Pancreas (tissue), 10 donors: Measurements from ENCODE around the gene IQCE. TPM values are rescaled to one million over a fixed set of nuclear protein-coding genes. Genes with fewer than 3 reads are reported as not detected.
A peak's percentile ranks its signal among the peaks of the same experiment; 100 is the strongest.
"Not testable (repeated sequence)": the region's sequence is repeated elsewhere in the genome, so short reads cannot be mapped to it uniquely, and the experiment has no call there.

Experiments used
- ATAC-seq, 4 donors: fragments of 200-7000 bp; cut with Tn5 transposase; one replicate each; pipeline versions ENCODE4 v1.8.0 to v1.9.1; 2020; ENCODE audit warnings: mild to moderate bottlenecking in 4 of 4, moderate library complexity in 4 of 4
- DNase-seq, 6 donors: peaks; one replicate each; pipeline ENCODE4 v3.0.0-alpha.2; 2020
- FAIRE-seq: peaks from 2 replicates; lab custom pipeline; 2012; peaks lifted over from hg19 to GRCh38; lab: Jason Lieb, UNC
- H3K27ac ChIP-seq, 4 donors: fragments of 200-600 bp; sonication (generic); 1 replicate in 3 of 4; 2 replicates in 1 of 4; pipeline versions ENCODE4 v1.5.0 to v1.8.0; 2020
- H3K27me3 ChIP-seq, 4 donors: fragments of 200-600 bp; one replicate each; pipeline ENCODE4 v1.8.0; 2021
- H3K36me3 ChIP-seq, 3 donors: fragments of 200-600 bp; sonication (generic) in 1 of 3; one replicate each; pipeline versions ENCODE4 v1.5.0 to v1.8.0; 2020 to 2021
- H3K4me1 ChIP-seq, 3 donors: fragments of 200-600 bp; one replicate each; pipeline ENCODE4 v1.8.0; 2021
- H3K4me3 ChIP-seq, 4 donors: fragments of 200-600 bp; sonication (generic) in 2 of 4; one replicate each; pipeline versions ENCODE4 v1.5.0 to v1.8.0; 2020 to 2021
- H3K9me3 ChIP-seq, 4 donors: fragments of 200-600 bp; one replicate each; pipeline ENCODE4 v1.8.0; 2021
- WGBS, 2 donors: extraction: QIAGEN DNeasy Blood & Tissue Kit; methylation state at CpG; one replicate each; pipeline ENCODE4 v1.1.7; 2013; 5-methylcytosine and 5-hydroxymethylcytosine counted together
- intact Hi-C, 3 donors: fragments of 100-400 bp; cut with DNase I; formaldehyde crosslinking; loops; one replicate each; pipeline versions ENCODE4 v1.11.1 to v1.14.2; 2022
- polyA plus RNA-seq, 2 donors: library from polyadenylated mRNA; stranded (reverse); fragments of 200-250 nt; gene quantifications; one replicate each; pipeline ENCODE4 v1.2.3, GENCODE V29; 2013
- total RNA-seq, 6 donors: library from RNA; stranded (reverse); fragmentation: NEBNext Ultra II Directional in 4 of 6; extraction: Animal tissue kit (Norgen Biotek cat#: 25700) in 4 of 6; gene quantifications; one replicate each; pipeline versions ENCODE4 v1.2.1 to v1.2.4, GENCODE V29; 2021 to 2023
- TF ChIP-seq, protein P1 (sequence below), 4 donors: fragments of 200-600 bp; sonication (generic) in 3 of 4; IDR thresholded peaks; one replicate each; pipeline versions ENCODE4 v1.5.0 to v1.8.0; 2021; ENCODE audit warnings: antibody characterized with exemption in 4 of 4
- donor health status: healthy with polysubstance abuse.
- donor health status: DM: no; HTN: no; CAD: no; lungs with moderate emphysema.
- donor health status: DM: no; HTN: no; CAD: no.
- donor health status: control.
- donor health status: control.
- donor health status: Bipolar disorder and iron deficiency.
- donor health status: DM: yes; HTN: yes; CAD: no.
- donor health status: DM: no; HTN: no; CAD: no.
- donor health status: DM: no; HTN: no; CAD: no.
- donor health status: DM: yes; HTN: yes; CAD: no.

The IQCE gene
- total and polyA plus RNA-seq, 8 donors: 8.8 to 14.1 (median 10.9) TPM

DNA sequence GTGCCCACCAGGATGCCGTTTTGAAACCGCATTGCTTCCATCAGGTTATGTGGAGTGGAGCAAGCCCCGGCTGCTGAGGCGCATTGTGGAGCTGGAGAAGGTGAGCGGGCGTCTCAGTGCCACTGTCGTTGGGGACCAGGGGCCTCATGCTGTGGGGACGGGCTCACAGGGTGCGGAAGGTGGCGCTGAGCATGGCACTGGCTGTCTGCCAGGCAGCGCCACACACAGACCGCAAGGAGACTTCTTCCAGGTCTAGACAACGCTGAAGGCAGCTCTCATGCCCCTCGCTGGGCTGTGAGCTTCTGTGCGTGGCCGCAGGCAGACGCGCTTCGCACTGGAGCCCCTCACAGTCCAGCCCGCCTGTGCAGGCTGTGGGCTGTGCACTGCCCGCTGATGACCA lies 29.0 kb downstream of the IQCE start:
- H3K27ac ChIP-seq: no peak overlapping the region
- H3K4me1 ChIP-seq: no peaks in the 10 kb centered on the region
- H3K9me3 ChIP-seq: no peaks in the 10 kb centered on the region
- intact Hi-C loops: no loop called here
- WGBS, 2 donors: 97 to 98% methylated on average over 21 of the region's 21 CpGs
- no peak overlapping the region for H3K4me3 ChIP-seq
- H3K36me3 ChIP-seq: peaks cover 0 to 13% (median 0%) of the 10 kb centered on the region in 3 donors
- no peaks in the 10 kb centered on the region for H3K27me3 ChIP-seq
- no peak for DNase-seq
- no peak for FAIRE-seq
- TF ChIP-seq, protein P1, sequence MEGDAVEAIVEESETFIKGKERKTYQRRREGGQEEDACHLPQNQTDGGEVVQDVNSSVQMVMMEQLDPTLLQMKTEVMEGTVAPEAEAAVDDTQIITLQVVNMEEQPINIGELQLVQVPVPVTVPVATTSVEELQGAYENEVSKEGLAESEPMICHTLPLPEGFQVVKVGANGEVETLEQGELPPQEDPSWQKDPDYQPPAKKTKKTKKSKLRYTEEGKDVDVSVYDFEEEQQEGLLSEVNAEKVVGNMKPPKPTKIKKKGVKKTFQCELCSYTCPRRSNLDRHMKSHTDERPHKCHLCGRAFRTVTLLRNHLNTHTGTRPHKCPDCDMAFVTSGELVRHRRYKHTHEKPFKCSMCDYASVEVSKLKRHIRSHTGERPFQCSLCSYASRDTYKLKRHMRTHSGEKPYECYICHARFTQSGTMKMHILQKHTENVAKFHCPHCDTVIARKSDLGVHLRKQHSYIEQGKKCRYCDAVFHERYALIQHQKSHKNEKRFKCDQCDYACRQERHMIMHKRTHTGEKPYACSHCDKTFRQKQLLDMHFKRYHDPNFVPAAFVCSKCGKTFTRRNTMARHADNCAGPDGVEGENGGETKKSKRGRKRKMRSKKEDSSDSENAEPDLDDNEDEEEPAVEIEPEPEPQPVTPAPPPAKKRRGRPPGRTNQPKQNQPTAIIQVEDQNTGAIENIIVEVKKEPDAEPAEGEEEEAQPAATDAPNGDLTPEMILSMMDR (IDR thresholded peaks at IDR 0.05): no peak
- no peak for ATAC-seq

DNA sequence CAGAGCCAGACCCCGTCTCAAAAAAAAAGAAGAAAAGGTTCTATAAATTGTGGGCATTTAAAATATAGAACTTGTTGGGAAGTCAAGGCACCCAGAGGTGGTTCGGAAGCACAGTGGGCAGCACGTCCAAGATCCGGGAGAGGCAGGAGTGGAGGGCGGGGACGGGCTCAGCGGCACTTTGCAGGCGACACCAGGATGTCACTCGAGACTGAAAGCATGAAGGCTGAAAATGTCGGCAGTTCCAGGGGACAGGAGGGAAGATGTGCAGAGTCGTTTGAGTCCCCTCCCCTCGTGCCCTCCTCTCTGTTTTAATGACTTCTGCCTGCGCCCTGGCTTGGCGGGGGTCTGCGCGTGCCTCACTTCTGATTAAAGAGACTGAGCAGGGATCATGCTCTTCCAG lies 30.6 kb downstream of the IQCE start:
- H3K4me1 ChIP-seq: no peaks in the 10 kb centered on the region
- no peak overlapping the region for H3K4me3 ChIP-seq
- intact Hi-C loops: no loop called here
- H3K36me3 ChIP-seq: peaks cover 0 to 23% (median 0%) of the 10 kb centered on the region in 3 donors
- 93 to 98% methylated on average over 16 of the region's 16 CpGs for WGBS, 2 donors
- TF ChIP-seq, protein P1 (IDR thresholded peaks at IDR 0.05): no peak
- H3K9me3 ChIP-seq: no peaks in the 10 kb centered on the region
- DNase-seq: peak in 1 of 6 donors; percentile 8
- FAIRE-seq: no peak
- no peak for ATAC-seq
- no peaks in the 10 kb centered on the region for H3K27me3 ChIP-seq
- H3K27ac ChIP-seq: no peak overlapping the region

DNA sequence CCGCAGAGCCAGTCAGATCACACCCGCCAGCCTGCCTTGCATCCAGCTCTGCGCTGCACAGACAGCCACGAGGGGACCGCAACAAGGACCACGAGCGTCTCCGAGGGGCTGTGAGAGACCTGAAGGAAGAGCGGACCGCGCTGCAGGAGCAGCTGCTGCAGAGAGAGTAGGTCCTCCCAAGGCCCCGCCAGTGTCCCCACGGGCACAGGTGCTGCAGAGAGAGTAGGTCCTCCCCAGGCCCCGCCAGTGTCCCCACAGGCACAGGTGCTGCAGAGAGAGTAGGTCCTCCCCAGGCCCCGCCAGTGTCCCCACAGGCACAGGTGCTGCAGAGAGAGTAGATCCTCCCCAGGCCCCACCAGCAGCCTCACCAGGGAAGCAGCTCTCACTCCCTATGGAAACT lies 31.2 kb downstream of the IQCE start:
- peaks cover 0 to 22% (median 0%) of the 10 kb centered on the region in 3 donors for H3K36me3 ChIP-seq
- H3K27ac ChIP-seq, DNase-seq, FAIRE-seq, H3K4me3 ChIP-seq, H3K4me1 ChIP-seq, ATAC-seq, H3K27me3 ChIP-seq, H3K9me3 ChIP-seq, intact Hi-C loops: not testable (repeated sequence)
- WGBS, 2 donors: 96 to 98% methylated on average over 15 of the region's 15 CpGs

DNA sequence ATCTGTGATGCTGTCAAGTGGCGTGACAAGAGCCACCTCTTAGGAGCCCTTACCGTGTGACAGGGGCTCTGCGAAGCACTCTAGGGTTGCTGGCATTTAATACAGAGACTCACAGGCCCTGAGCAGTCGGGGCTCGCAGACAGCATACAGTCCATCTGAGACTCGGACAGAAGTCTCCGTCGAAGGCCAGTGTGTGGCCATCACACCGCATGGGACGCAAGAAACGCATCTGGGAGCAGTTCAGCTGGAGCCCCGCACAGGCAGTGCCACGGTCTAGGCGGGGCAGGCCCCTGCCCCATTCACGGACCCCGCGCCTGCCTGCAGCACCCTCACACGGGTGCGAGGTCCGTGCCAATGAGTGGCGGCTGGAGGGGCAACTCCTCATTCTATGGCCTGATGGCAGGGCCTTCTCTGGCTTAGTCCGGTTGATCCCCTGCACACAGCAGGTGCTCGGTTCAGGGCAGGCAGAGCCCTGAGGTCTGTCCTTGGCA lies 33.6 kb downstream of the IQCE start:
- no peak for DNase-seq
- peaks cover 0 to 36% (median 1%) of the 10 kb centered on the region in 3 donors for H3K36me3 ChIP-seq

DNA sequence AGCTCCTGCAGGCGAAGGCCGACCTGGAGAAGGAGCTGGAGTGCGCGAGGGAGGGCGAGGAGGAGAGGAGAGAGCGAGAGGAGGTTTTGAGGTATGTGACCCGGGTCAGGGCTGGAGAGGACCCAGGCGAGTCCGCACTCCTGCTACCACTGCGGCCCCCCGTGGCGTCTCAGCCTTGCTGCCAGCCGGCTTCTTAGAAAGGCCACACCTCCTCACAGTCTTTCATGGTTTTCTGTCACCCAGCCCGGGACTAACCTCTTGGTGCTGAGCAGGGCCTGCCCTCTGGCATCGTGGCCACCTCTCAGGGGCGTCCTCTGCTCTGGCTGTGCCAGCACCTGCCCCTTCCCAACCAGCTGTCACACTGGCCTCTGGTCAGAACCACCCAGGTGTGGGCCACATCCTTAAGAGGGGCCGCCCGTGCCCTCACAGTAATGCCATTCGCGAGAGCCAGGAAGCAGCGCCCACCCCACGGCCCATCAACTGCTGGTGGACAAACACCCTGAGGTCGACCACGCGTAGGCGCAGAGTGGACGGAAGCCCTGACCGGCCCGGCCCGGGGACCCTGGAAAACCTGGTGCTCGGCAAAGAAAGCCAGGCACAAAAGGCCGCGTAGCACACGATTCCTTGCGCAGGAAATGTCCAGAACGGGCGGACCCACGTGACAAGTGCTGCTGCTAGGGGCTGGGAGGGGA lies 34.4 kb downstream of the IQCE start:
- no peak for ATAC-seq

More for the DNA sequence above, 33.6 kb downstream of the IQCE start:
- Histone ChIP-seq H3K4me3 (no peak overlapping the region), H3K27me3 (no peaks in the 10 kb centered on the region), H3K9me3 (no peaks in the 10 kb centered on the region), H3K4me1 (no peaks in the 10 kb centered on the region), H3K27ac (no peak overlapping the region)
- ATAC-seq: no peak
- intact Hi-C loops: no loop called here
- TF ChIP-seq, protein P1 (IDR thresholded peaks at IDR 0.05): no peak
- WGBS, 2 donors: 94 to 95% methylated on average over 23 of the region's 23 CpGs
- no peak for FAIRE-seq

More for the DNA sequence above, 34.4 kb downstream of the IQCE start:
- intact Hi-C loops: no loop called here
- no peak for DNase-seq
- no peak for FAIRE-seq
- H3K4me1 ChIP-seq: no peaks in the 10 kb centered on the region
- TF ChIP-seq, protein P1 (IDR thresholded peaks at IDR 0.05): no peak
- peaks cover 0 to 38% (median 4%) of the 10 kb centered on the region in 3 donors for H3K36me3 ChIP-seq
- H3K27ac ChIP-seq: no peak overlapping the region
- H3K27me3 ChIP-seq: no peaks in the 10 kb centered on the region
- WGBS, 2 donors: 95 to 96% methylated on average over 38 of the region's 38 CpGs
- no peaks in the 10 kb centered on the region for H3K9me3 ChIP-seq
- H3K4me3 ChIP-seq: no peak overlapping the region
